LNCAP (cell line): ENCODE measurements around the gene STT3B.

Experiments
- TF ChIP-seq, protein P1 (sequence below): fragments of 450-650 bp; IDR thresholded peaks from 2 replicates; pipeline ENCODE4 v1.5.1; 2017; ENCODE audit warnings: mild to moderate bottlenecking

The STT3B gene

GRCh38 chr3:31505371-31506048 lies 27.2 kb upstream of the STT3B start:
- TF ChIP-seq, protein P1, sequence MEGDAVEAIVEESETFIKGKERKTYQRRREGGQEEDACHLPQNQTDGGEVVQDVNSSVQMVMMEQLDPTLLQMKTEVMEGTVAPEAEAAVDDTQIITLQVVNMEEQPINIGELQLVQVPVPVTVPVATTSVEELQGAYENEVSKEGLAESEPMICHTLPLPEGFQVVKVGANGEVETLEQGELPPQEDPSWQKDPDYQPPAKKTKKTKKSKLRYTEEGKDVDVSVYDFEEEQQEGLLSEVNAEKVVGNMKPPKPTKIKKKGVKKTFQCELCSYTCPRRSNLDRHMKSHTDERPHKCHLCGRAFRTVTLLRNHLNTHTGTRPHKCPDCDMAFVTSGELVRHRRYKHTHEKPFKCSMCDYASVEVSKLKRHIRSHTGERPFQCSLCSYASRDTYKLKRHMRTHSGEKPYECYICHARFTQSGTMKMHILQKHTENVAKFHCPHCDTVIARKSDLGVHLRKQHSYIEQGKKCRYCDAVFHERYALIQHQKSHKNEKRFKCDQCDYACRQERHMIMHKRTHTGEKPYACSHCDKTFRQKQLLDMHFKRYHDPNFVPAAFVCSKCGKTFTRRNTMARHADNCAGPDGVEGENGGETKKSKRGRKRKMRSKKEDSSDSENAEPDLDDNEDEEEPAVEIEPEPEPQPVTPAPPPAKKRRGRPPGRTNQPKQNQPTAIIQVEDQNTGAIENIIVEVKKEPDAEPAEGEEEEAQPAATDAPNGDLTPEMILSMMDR, result no peak

DNA sequence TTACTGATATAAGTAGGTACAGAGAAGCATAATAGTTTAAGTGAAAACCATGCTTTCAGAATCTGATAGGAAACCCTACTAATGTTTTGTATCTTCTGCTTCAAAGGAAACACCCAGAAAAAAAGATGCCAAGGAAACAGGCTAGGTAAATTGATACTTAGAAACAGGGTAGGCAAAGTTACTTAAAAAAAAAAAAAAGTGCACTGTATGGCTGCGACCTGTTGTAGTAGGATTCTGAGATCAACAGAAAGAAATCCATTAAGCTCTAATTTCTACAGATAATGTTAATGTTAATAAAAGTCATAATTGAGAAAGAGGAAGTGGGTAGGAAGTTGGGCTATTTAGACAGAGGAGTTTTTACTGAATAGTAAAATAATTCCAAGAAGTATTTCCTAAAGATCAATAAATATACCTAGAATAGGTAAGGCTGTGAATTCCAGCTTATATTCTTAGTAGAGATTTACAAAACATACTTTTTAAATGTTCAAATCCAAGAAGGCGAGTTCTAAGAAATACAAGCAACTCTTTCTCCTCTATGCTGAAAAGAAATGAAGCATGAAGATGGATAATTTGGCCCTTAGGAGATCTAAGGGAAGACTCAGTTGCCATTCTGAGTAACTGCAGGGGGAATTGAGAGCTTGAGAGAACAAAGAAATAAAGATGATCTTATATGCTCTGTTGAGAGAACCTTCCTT lies 24.1 kb upstream of the STT3B start:
- TF ChIP-seq, protein P1, result no peak

GRCh38 chr3:31509147-31509728 lies 23.5 kb upstream of the STT3B start:
- TF ChIP-seq, protein P1, result no peak

DNA sequence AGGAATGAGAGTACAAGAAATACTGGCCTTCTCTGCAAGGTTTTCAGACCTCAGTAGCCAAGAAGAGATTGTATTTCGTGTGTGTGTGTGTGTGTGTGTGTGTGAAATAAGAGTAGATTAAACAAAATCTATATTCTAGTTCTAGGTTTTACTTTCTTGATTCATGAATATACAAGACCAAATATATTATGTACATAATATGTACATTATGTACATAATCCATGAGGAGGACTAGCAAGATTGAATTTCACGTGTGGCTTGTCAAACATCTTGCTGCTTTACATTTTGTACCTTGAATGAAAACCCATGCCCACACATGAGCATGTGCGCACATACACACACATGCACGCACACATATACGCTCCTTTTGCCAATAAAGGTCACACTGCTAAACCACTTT lies 18.2 kb upstream of the STT3B start:
- TF ChIP-seq, protein P1, result no peak

- TF ChIP-seq, protein P1, result no peak
Measured at GRCh38 chr3:31515486-31516284, 17.0 kb upstream of the STT3B start.

- TF ChIP-seq, protein P1, result no peak
Measured at GRCh38 chr3:31516757-31517156, 16.0 kb upstream of the STT3B start.

DNA sequence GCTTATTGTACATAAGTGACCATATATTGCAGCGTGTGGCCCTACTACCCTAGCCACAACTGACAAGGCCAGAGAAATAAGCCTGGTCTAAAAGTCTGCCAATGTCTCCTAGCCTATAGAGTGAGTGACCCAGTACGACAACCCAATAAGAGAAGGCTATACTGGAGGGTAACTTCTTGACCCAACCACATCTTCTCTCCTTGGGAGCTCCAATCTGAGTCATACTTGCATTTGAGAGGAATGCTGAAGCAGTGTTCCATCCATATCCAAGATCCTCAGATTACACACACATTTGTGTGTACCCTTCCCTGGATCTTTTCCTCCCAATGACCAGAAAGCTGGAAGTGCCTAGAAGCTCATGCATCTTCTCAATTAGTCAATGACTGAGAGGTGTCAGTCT lies 11.3 kb upstream of the STT3B start:
- TF ChIP-seq, protein P1, result no peak
